ENCODE measurements around the gene PTPRN2. TPM values are rescaled to one million over a fixed set of nuclear protein-coding genes. Genes with fewer than 3 reads are reported as not detected.

The PTPRN2 gene
- total RNA-seq, 5 donors from 2014 or later (not counting 1 experiment from before 2014, with no cell fraction given), result 0.60 to 1.7 (median 0.82) TPM

DNA sequence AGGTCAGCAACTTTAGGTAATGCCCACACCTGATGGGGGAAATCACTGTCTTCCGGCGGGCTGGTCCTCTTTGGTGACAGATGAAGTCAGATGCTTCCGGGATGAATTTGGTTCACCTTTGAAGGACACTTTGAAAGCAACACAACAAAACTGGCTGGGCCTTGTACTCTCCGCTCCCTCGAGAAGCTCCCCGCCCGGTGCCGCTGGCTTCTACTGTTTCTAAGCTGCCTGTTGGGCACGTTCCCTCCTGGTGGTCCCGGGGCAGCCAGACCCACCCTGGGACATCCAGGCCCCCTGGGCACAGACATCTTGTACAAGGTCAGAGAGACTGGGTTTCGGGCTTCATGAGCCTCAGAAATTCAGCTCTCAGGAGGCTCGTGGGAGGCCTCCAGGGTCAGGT, 798.5 kb downstream of the PTPRN2 start:
- no peak overlapping the region for H3K27ac ChIP-seq (ENCODE audit: low read length)
- no peak overlapping the region for H3K4me3 Mint-ChIP-seq
- POLR2A ChIA-PET, result no interaction called here
- H3K9me3 Mint-ChIP-seq, result no peaks in the 10 kb centered on the region
- no peak overlapping the region for H3K4me3 ChIP-seq (ENCODE audit: control insufficient read depth in 1 of 2, extremely low read depth in 1 of 2, low read length in 1 of 2)
- no peak overlapping the region for H3K27ac Mint-ChIP-seq
- ATAC-seq (replicated peaks in 1 of 4) (no peak), DNase-seq (no peak)
- CTCF ChIA-PET, result no interaction called here
- peaks cover 0 to 11% of the 10 kb centered on the region in 2 experiments for H3K27me3 ChIP-seq (replicated peaks in 1 of 2; ENCODE audit: control insufficient read depth in 2 of 2, extremely low read depth in 1 of 2, insufficient read depth in 2 of 2, low read length in 1 of 2)
- H3K4me1 Mint-ChIP-seq, result no peaks in the 10 kb centered on the region
- H3K36me3 Mint-ChIP-seq, result no peaks in the 10 kb centered on the region
- H3K9me3 ChIP-seq, result no peaks in the 10 kb centered on the region
- H3K27me3 Mint-ChIP-seq, result peaks cover 0 to 3% of the 10 kb centered on the region in 2 donors
- H3K36me3 ChIP-seq (ENCODE audit: control insufficient read depth in 2 of 2, extremely low read depth in 1 of 2, insufficient read depth in 1 of 2, low read length in 1 of 2), result no peaks in the 10 kb centered on the region
- 95% methylated on average over 12 of the region's 12 CpGs for WGBS (ENCODE audit: insufficient coverage)
- no peaks in the 10 kb centered on the region for H3K4me1 ChIP-seq (ENCODE audit: control insufficient read depth in 1 of 2, extremely low read depth in 1 of 2, insufficient read depth in 2 of 2, low read length in 2 of 2)

- no peak for ATAC-seq (replicated peaks in 1 of 4)
- H3K4me1 ChIP-seq (ENCODE audit: control insufficient read depth in 1 of 2, extremely low read depth in 1 of 2, insufficient read depth in 2 of 2, low read length in 2 of 2), result no peaks in the 10 kb centered on the region
- no peak overlapping the region for H3K4me3 Mint-ChIP-seq
- ChIA-PET POLR2A (interaction anchor here in 1 of 2 donors (0.7 kb wide), 1 partner anchor 1531 kb away, joined by 3 read pairs; no protein-coding TSS in a partner anchor), CTCF (no interaction called here)
- no peaks in the 10 kb centered on the region for H3K36me3 ChIP-seq (ENCODE audit: control insufficient read depth in 2 of 2, extremely low read depth in 1 of 2, insufficient read depth in 1 of 2, low read length in 1 of 2)
- H3K36me3 Mint-ChIP-seq, result no peaks in the 10 kb centered on the region
- no peaks in the 10 kb centered on the region for H3K4me1 Mint-ChIP-seq
- H3K27ac ChIP-seq (ENCODE audit: low read length), result no peak overlapping the region
- H3K9me3 ChIP-seq, result no peaks in the 10 kb centered on the region
- peaks cover 0 to 11% of the 10 kb centered on the region in 2 experiments for H3K27me3 ChIP-seq (replicated peaks in 1 of 2; ENCODE audit: control insufficient read depth in 2 of 2, extremely low read depth in 1 of 2, insufficient read depth in 2 of 2, low read length in 1 of 2)
- H3K9me3 Mint-ChIP-seq, result no peaks in the 10 kb centered on the region
- H3K4me3 ChIP-seq (ENCODE audit: control insufficient read depth in 1 of 2, extremely low read depth in 1 of 2, low read length in 1 of 2), result no peak overlapping the region
- peaks cover 0 to 3% of the 10 kb centered on the region in 2 donors for H3K27me3 Mint-ChIP-seq
- no peak for DNase-seq
- whole genome bisulfite sequencing (ENCODE audit: insufficient coverage), result 87% methylated on average over 10 of the region's 12 CpGs
- H3K27ac Mint-ChIP-seq, result no peak overlapping the region
Observed at GRCh38 chr7:157788573-157788972, 799.0 kb downstream of the PTPRN2 start.

GRCh38 chr7:157787275-157787701, 800.3 kb downstream of the PTPRN2 start:
- no peak for ATAC-seq (replicated peaks in 1 of 4)
- Histone ChIP-seq H3K9me3 (no peaks in the 10 kb centered on the region), H3K4me3 (ENCODE audit: control insufficient read depth in 1 of 2, extremely low read depth in 1 of 2, low read length in 1 of 2) (no peak overlapping the region), H3K27ac (ENCODE audit: low read length) (no peak overlapping the region), H3K4me1 (ENCODE audit: control insufficient read depth in 1 of 2, extremely low read depth in 1 of 2, insufficient read depth in 2 of 2, low read length in 2 of 2) (no peaks in the 10 kb centered on the region), H3K36me3 (ENCODE audit: control insufficient read depth in 2 of 2, extremely low read depth in 1 of 2, insufficient read depth in 1 of 2, low read length in 1 of 2) (no peaks in the 10 kb centered on the region), H3K27me3 (replicated peaks in 1 of 2; ENCODE audit: control insufficient read depth in 2 of 2, extremely low read depth in 1 of 2, insufficient read depth in 2 of 2, low read length in 1 of 2) (peaks cover 0 to 17% of the 10 kb centered on the region in 2 experiments)
- 87% methylated on average over 11 of the region's 13 CpGs for WGBS (ENCODE audit: insufficient coverage)
- ChIA-PET CTCF (no interaction called here), POLR2A (no interaction called here)
- Mint-ChIP-seq H3K27me3 (peaks cover 0 to 5% of the 10 kb centered on the region in 2 donors), H3K36me3 (no peaks in the 10 kb centered on the region), H3K4me3 (no peak overlapping the region), H3K9me3 (no peaks in the 10 kb centered on the region), H3K27ac (no peak overlapping the region), H3K4me1 (no peaks in the 10 kb centered on the region)
- DNase-seq, result no peak

GRCh38 chr7:157786375-157787274, 801.0 kb downstream of the PTPRN2 start:
- Histone ChIP-seq H3K27ac (ENCODE audit: low read length) (no peak overlapping the region), H3K36me3 (ENCODE audit: control insufficient read depth in 2 of 2, extremely low read depth in 1 of 2, insufficient read depth in 1 of 2, low read length in 1 of 2) (no peaks in the 10 kb centered on the region), H3K4me1 (ENCODE audit: control insufficient read depth in 1 of 2, extremely low read depth in 1 of 2, insufficient read depth in 2 of 2, low read length in 2 of 2) (no peaks in the 10 kb centered on the region), H3K4me3 (ENCODE audit: control insufficient read depth in 1 of 2, extremely low read depth in 1 of 2, low read length in 1 of 2) (no peak overlapping the region), H3K27me3 (replicated peaks in 1 of 2; ENCODE audit: control insufficient read depth in 2 of 2, extremely low read depth in 1 of 2, insufficient read depth in 2 of 2, low read length in 1 of 2) (peaks cover 0 to 24% of the 10 kb centered on the region in 2 experiments), H3K9me3 (no peaks in the 10 kb centered on the region)
- ATAC-seq (replicated peaks in 1 of 4), result no peak
- no peak overlapping the region for H3K4me3 Mint-ChIP-seq
- CTCF ChIA-PET, result no interaction called here
- POLR2A ChIA-PET, result no interaction called here
- H3K36me3 Mint-ChIP-seq, result no peaks in the 10 kb centered on the region
- H3K27ac Mint-ChIP-seq, result no peak overlapping the region
- peaks cover 2 to 5% of the 10 kb centered on the region in 2 donors for H3K27me3 Mint-ChIP-seq
- H3K4me1 Mint-ChIP-seq, result no peaks in the 10 kb centered on the region
- no peaks in the 10 kb centered on the region for H3K9me3 Mint-ChIP-seq
- WGBS (ENCODE audit: insufficient coverage), result 94% methylated on average over 23 of the region's 47 CpGs
- DNase-seq, result no peak

- H3K27me3 Mint-ChIP-seq, result peaks cover 4 to 5% of the 10 kb centered on the region in 2 donors
- 91% methylated on average over 28 of the region's 32 CpGs for WGBS (ENCODE audit: insufficient coverage)
- H3K27ac Mint-ChIP-seq, result no peak overlapping the region
- POLR2A ChIA-PET, result no interaction called here
- Histone ChIP-seq H3K4me1 (ENCODE audit: control insufficient read depth in 1 of 2, extremely low read depth in 1 of 2, insufficient read depth in 2 of 2, low read length in 2 of 2) (no peaks in the 10 kb centered on the region), H3K27ac (ENCODE audit: low read length) (no peak overlapping the region), H3K4me3 (ENCODE audit: control insufficient read depth in 1 of 2, extremely low read depth in 1 of 2, low read length in 1 of 2) (no peak overlapping the region), H3K27me3 (replicated peaks in 1 of 2; ENCODE audit: control insufficient read depth in 2 of 2, extremely low read depth in 1 of 2, insufficient read depth in 2 of 2, low read length in 1 of 2) (peaks cover 0 to 28% of the 10 kb centered on the region in 2 experiments), H3K36me3 (ENCODE audit: control insufficient read depth in 2 of 2, extremely low read depth in 1 of 2, insufficient read depth in 1 of 2, low read length in 1 of 2) (no peaks in the 10 kb centered on the region), H3K9me3 (no peaks in the 10 kb centered on the region)
- H3K4me3 Mint-ChIP-seq, result no peak overlapping the region
- no peaks in the 10 kb centered on the region for H3K4me1 Mint-ChIP-seq
- no peak for DNase-seq
- CTCF ChIA-PET, result no interaction called here
- no peaks in the 10 kb centered on the region for H3K36me3 Mint-ChIP-seq
- H3K9me3 Mint-ChIP-seq, result no peaks in the 10 kb centered on the region
- no peak for ATAC-seq (replicated peaks in 1 of 4)
Observed at GRCh38 chr7:157785486-157786186, 802.0 kb downstream of the PTPRN2 start.

GRCh38 chr7:157784979-157785441, 802.6 kb downstream of the PTPRN2 start:
- CTCF ChIA-PET, result no interaction called here
- WGBS (ENCODE audit: insufficient coverage), result 89% methylated on average over 23 of the region's 26 CpGs
- ATAC-seq (replicated peaks in 1 of 4) (no peak), DNase-seq (no peak)
- H3K4me3 Mint-ChIP-seq, result no peak overlapping the region
- peaks cover 4 to 5% of the 10 kb centered on the region in 2 donors for H3K27me3 Mint-ChIP-seq
- no peak overlapping the region for H3K27ac Mint-ChIP-seq
- no peak overlapping the region for H3K27ac ChIP-seq (ENCODE audit: low read length)
- no peaks in the 10 kb centered on the region for H3K4me1 Mint-ChIP-seq
- peaks cover 0 to 32% of the 10 kb centered on the region in 2 experiments for H3K27me3 ChIP-seq (replicated peaks in 1 of 2; ENCODE audit: control insufficient read depth in 2 of 2, extremely low read depth in 1 of 2, insufficient read depth in 2 of 2, low read length in 1 of 2)
- POLR2A ChIA-PET, result no interaction called here
- no peaks in the 10 kb centered on the region for H3K9me3 ChIP-seq
- no peaks in the 10 kb centered on the region for H3K4me1 ChIP-seq (ENCODE audit: control insufficient read depth in 1 of 2, extremely low read depth in 1 of 2, insufficient read depth in 2 of 2, low read length in 2 of 2)
- no peaks in the 10 kb centered on the region for H3K9me3 Mint-ChIP-seq
- no peaks in the 10 kb centered on the region for H3K36me3 ChIP-seq (ENCODE audit: control insufficient read depth in 2 of 2, extremely low read depth in 1 of 2, insufficient read depth in 1 of 2, low read length in 1 of 2)
- H3K4me3 ChIP-seq (ENCODE audit: control insufficient read depth in 1 of 2, extremely low read depth in 1 of 2, low read length in 1 of 2), result no peak overlapping the region
- no peaks in the 10 kb centered on the region for H3K36me3 Mint-ChIP-seq
